Measurements from ENCODE around the gene WNT11. TPM values are rescaled to one million over a fixed set of nuclear protein-coding genes. Genes with fewer than 3 reads are reported as not detected.

The WNT11 gene
- total RNA-seq, 1 experiment from 2014 or later, result not detected

GRCh38 chr11:76249195-76249741 is 43.0 kb upstream of the WNT11 start:
- intact Hi-C loops (cut with micrococcal nuclease; ENCODE audit: unreplicated experiment), result no loop called here
- H3K9me3 ChIP-seq (ENCODE audit: insufficient read depth, low read depth), result peaks cover 3% of the 10 kb centered on the region; the same call in 1 of the 2 replicates
- no peaks in the 10 kb centered on the region for H3F3A ChIP-seq (ENCODE audit: insufficient read depth, low read depth)
- no peaks in the 10 kb centered on the region for H4K20me1 ChIP-seq (ENCODE audit: insufficient read depth)
- POLR2A ChIA-PET (ENCODE audit: unreplicated experiment), result no interaction called here
- no peak overlapping the region for H3K4me2 ChIP-seq
- TF ChIP-seq, protein P1, sequence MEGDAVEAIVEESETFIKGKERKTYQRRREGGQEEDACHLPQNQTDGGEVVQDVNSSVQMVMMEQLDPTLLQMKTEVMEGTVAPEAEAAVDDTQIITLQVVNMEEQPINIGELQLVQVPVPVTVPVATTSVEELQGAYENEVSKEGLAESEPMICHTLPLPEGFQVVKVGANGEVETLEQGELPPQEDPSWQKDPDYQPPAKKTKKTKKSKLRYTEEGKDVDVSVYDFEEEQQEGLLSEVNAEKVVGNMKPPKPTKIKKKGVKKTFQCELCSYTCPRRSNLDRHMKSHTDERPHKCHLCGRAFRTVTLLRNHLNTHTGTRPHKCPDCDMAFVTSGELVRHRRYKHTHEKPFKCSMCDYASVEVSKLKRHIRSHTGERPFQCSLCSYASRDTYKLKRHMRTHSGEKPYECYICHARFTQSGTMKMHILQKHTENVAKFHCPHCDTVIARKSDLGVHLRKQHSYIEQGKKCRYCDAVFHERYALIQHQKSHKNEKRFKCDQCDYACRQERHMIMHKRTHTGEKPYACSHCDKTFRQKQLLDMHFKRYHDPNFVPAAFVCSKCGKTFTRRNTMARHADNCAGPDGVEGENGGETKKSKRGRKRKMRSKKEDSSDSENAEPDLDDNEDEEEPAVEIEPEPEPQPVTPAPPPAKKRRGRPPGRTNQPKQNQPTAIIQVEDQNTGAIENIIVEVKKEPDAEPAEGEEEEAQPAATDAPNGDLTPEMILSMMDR (conservative IDR thresholded peaks at IDR 0.05), result no peak
- TF ChIP-seq EZH2 (IDR thresholded peaks at IDR 0.05; ENCODE audit: low read depth), result no peak
- no TSS peak for BruUV-seq (replicated peaks)
- H3K4me1 ChIP-seq (replicated peaks; ENCODE audit: insufficient read depth), result no peaks in the 10 kb centered on the region
- H3K79me2 ChIP-seq (ENCODE audit: low read depth), result no peaks in the 10 kb centered on the region
- H2AFZ ChIP-seq, result no peak overlapping the region
- H3K27ac ChIP-seq, result no peak overlapping the region
- CTCF ChIA-PET, result no interaction called here
- no peak for DNase-seq
- H3K27me3 ChIP-seq (ENCODE audit: insufficient read depth, low read depth), result peaks cover 37% of the 10 kb centered on the region
- H3K4me3 ChIP-seq, result no peak overlapping the region
- H3K9me2 ChIP-seq (ENCODE audit: insufficient read depth), result no peaks in the 10 kb centered on the region
- no peaks in the 10 kb centered on the region for H3K36me3 ChIP-seq (ENCODE audit: low read depth)

GRCh38 chr11:76248210-76248609 is 41.9 kb upstream of the WNT11 start:
- ChIA-PET POLR2A (ENCODE audit: unreplicated experiment) (no interaction called here), CTCF (no interaction called here)
- H4K20me1 ChIP-seq (ENCODE audit: insufficient read depth), result no peaks in the 10 kb centered on the region
- H3K4me1 ChIP-seq (replicated peaks; ENCODE audit: insufficient read depth), result no peaks in the 10 kb centered on the region
- DNase-seq, result no peak
- no peaks in the 10 kb centered on the region for H3K79me2 ChIP-seq (ENCODE audit: low read depth)
- peaks cover 41% of the 10 kb centered on the region for H3K27me3 ChIP-seq (ENCODE audit: insufficient read depth, low read depth)
- no peaks in the 10 kb centered on the region for H3F3A ChIP-seq (ENCODE audit: insufficient read depth, low read depth)
- TF ChIP-seq, protein P1 (conservative IDR thresholded peaks at IDR 0.05), result peak; percentile 47
- TF ChIP-seq EZH2 (IDR thresholded peaks at IDR 0.05; ENCODE audit: low read depth), result no peak
- H3K36me3 ChIP-seq (ENCODE audit: low read depth), result no peaks in the 10 kb centered on the region
- BruUV-seq (replicated peaks), result no TSS peak
- H2AFZ ChIP-seq, result no peak overlapping the region
- H3K4me3 ChIP-seq, result no peak overlapping the region
- intact Hi-C loops (cut with micrococcal nuclease; ENCODE audit: unreplicated experiment), result no loop called here
- peaks cover 3% of the 10 kb centered on the region; the same call in 1 of the 2 replicates for H3K9me3 ChIP-seq (ENCODE audit: insufficient read depth, low read depth)
- H3K4me2 ChIP-seq, result no peak overlapping the region
- H3K27ac ChIP-seq, result no peak overlapping the region
- no peaks in the 10 kb centered on the region for H3K9me2 ChIP-seq (ENCODE audit: insufficient read depth)

- no peak for DNase-seq
- CTCF ChIA-PET, result no interaction called here
Observed at GRCh38 chr11:76247091-76247490, 40.8 kb upstream of the WNT11 start.

More at GRCh38 chr11:76247091-76247490, 40.8 kb upstream of the WNT11 start:
- Histone ChIP-seq H4K20me1 (ENCODE audit: insufficient read depth) (no peaks in the 10 kb centered on the region), H3K4me3 (no peak overlapping the region), H2AFZ (no peak overlapping the region), H3K36me3 (ENCODE audit: low read depth) (no peaks in the 10 kb centered on the region), H3K27ac (no peak overlapping the region), H3K4me1 (replicated peaks; ENCODE audit: insufficient read depth) (no peaks in the 10 kb centered on the region), H3K79me2 (ENCODE audit: low read depth) (no peaks in the 10 kb centered on the region), H3K4me2 (no peak overlapping the region), H3K9me3 (ENCODE audit: insufficient read depth, low read depth) (peaks cover 3% of the 10 kb centered on the region; the same call in 1 of the 2 replicates), H3K9me2 (ENCODE audit: insufficient read depth) (no peaks in the 10 kb centered on the region), H3K27me3 (ENCODE audit: insufficient read depth, low read depth) (peaks cover 35% of the 10 kb centered on the region), H3F3A (ENCODE audit: insufficient read depth, low read depth) (no peaks in the 10 kb centered on the region)
- intact Hi-C loops (cut with micrococcal nuclease; ENCODE audit: unreplicated experiment), result no loop called here
- POLR2A ChIA-PET (ENCODE audit: unreplicated experiment), result no interaction called here
- no peak for TF ChIP-seq EZH2 (IDR thresholded peaks at IDR 0.05; ENCODE audit: low read depth)
- TF ChIP-seq, protein P1 (conservative IDR thresholded peaks at IDR 0.05), result no peak
- BruUV-seq (replicated peaks), result no TSS peak

All from PC-9 (cell line).